Activated CD4-positive, alpha-beta T cell treated with anti-CD3 and anti-CD28 coated beads, Interleukin-2, amount 50 U/mL, for 48 hours (primary cell): ENCODE results near the gene LTBP1.

Source experiments
- DNase-seq, 2 experiments: peaks; one replicate each; pipeline ENCODE4 v3.0.0-alpha.2; 2020

LTBP1 gene

DNA sequence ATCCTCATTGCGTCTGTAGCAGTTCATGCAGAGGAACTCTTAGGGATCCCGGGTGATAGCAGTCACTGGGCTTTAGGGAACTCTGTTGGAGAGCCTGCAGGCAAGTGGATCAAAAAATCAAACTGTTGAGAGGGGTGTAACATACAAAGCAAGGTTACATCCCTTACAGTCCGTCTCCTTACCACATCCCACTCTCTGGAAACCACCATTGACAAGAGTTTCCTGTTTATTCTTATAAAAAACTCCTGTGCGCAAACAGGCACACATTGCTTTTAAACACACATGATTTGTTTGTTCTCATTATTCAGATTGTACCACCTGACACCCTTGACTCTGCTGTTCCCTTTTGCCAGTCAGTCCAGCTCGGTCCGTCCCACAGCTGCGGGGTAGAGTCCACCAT, 137.7 kb downstream of the LTBP1 start:
- DNase-seq: no peak

DNA sequence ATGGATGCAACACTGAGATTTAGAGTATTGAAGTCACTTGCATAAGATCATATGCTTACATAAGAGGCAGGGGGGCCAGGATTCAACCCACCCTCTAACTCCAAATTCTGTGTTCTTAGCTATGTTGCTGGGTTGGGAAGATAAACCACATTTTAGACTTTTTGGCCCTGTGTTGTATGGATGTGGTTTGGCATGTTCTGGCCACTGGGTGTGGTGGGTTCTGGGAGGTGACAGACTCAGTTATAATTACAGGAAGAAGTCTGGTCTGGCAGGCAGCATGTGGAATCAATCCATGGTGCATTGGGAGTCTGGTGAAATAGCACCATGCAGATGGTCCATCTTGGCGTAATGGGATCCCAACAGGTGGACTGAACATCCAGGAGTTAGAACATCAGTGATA, 138.9 kb downstream of the LTBP1 start:
- DNase-seq: no peak

DNA sequence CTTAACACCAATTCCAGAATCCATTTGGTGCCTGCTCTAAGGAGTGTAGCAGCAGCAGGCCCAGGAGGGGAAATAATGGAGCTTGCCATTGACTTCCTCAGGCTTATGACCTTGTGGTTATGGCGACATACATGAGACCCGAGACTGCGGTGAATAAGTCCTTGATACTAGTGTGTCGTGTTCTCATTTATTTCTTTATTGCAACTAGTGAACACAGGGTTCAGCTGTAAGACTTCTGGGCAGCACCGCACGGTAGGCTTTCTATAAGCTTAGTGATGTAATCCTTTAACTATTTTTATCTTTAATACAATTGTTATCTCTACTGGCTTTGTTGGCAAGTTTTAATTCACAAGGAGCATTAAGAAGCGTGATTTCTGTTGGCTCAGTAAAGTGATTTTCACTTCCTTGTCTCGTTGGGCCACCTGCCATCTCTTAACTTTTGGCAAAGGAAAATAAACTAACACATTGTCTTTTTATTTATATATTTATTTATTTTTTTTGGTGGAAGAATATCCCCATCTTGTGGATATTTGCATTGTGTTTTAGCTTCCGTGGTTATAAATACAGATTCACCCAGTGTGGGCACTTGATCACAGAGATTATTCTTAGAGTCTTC, 139.8 kb downstream of the LTBP1 start:
- no peak for DNase-seq

DNA sequence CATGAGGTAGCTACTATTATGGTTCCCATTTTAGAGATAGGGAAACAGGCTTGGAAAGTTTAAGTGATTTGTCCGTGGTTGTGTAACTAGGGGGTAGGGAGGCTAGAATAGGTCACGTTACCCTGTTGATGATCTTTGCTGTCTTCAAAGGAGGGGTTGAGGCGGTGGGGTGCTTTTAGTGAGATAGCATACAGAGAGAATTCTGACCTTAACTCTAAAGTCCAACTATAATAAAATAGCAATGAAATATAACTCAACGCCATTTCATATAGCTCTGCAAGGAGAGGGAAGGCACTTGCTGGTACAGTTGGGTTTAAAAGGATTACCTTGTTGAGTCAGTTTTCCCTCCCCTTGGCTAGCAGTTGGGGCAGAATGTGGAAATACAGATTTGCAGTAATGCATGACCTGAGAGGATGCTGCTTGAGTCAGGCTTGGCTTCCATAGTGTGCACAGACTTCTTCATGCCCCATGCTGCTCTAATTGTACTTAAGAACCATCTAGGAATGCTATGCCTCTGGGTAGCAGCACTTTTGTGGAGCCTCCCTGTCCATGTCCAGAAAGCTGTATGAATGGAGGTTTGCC, 143.9 kb downstream of the LTBP1 start:
- DNase-seq: no peak

DNA sequence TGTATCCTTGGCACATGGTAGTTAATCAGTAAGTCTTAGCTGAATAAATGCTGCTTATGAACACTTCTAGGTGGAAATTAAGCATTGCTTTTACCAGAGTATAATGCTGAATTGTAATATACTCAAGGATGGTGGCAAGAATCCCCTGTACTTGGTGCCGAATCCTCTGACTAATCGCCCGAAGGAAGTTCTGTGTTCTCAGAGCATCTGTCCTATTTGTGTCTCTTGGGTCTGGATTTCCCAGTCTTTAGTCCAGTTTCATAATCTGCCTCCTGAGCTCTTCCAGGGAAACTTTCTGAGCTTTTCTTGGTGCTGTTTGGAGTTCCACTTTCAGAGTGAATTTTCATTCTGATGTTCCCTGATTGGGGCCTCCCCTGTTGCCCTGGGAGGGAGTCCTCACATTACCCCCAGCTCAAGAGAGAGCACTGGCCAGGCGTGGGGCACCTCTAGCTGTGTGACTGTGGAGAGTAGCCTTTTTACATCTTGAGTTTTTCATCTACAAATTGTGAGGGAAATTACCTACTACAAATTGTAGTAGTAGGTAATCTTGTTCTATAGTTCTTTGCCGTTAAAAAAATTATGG, 144.9 kb downstream of the LTBP1 start:
- DNase-seq: no peak

DNA sequence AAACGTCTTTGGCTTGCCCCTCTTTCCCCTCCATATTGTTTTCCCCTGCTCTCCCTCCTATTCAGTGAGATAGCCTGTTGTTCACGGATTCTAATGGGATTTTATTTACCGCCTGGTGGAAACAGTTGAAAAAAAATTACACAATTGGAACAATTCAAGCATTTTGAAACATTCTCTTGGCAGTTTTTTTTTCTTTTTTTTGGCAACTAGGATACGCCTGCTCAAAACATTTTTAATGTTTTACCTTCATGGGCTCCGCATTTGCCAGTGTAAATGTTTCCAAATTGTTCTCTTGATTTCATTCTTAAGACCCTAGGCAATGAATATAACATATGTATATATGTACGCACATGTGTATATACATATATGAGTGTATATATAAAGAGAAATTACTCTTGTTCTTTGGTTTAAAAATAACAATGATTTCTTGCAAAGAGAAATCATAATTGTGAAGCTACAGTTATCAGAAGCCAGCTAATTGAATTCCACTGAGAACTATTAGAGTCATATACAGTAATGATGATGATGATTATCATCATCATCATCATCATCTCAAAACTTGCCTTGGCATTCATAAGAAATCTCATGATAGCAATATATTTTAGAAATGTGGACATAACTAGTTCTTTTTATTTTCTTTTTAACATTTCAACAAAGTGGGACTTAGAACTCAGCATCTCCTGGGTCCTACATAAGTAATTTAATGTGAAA, 146.7 kb downstream of the LTBP1 start:
- DNase-seq: no peak

DNA sequence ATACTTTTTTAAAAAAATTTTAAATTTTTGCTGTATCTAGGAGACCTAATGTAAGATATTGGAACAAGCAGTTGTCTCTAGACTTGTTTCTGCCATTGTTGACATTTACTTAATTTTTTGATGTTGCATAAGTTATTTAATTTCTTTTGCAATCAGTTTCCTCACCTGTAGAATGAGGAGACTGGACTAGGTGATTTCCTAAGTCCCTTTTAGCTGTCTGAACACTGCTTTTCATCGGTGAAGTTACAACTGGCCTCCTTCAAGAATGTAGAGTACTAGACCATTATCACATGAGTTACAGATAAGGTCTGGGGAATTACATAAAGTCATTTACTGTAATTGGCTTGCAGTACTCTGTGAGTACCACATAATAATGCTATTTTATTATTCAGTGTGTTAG, 147.6 kb downstream of the LTBP1 start:
- no peak for DNase-seq

DNA sequence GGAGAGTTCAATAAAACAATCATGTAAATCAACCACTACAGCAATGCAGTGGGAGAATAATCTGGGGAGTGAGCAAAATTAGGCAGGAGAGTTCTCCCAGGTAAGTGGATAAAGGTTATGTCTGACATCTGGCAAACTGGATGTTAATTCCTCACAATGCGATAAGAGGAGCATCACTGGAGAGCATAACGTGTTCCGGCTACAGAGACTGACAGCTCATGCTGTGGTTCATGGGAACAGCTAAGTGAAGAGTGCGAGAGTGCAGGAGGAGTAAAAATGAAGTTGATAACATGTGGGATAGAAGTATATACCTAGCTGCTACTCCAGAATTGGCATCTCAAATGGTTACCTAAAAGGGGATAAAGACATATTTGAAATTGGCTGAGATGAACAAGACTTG, 153.2 kb downstream of the LTBP1 start:
- DNase-seq: no peak

DNA sequence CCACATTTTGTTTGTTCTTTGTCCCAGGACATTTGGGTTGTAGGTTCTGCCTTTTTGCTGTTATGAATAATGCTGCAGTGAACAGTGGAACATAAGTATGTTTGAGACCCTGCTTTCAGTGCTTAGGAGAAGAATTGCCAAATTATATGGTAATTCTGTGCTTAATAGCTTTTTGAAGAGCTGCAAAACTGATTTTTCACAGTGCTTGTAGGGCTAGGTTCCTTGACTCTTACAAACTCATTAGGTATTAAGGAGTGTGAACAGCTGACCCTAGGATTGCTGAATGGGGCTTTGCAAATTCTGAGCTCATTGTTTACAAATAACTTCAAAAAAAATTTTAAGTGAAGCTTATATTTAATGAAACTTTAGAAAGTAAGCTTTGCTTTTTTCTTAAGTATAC, 154.2 kb downstream of the LTBP1 start:
- DNase-seq: no peak

DNA sequence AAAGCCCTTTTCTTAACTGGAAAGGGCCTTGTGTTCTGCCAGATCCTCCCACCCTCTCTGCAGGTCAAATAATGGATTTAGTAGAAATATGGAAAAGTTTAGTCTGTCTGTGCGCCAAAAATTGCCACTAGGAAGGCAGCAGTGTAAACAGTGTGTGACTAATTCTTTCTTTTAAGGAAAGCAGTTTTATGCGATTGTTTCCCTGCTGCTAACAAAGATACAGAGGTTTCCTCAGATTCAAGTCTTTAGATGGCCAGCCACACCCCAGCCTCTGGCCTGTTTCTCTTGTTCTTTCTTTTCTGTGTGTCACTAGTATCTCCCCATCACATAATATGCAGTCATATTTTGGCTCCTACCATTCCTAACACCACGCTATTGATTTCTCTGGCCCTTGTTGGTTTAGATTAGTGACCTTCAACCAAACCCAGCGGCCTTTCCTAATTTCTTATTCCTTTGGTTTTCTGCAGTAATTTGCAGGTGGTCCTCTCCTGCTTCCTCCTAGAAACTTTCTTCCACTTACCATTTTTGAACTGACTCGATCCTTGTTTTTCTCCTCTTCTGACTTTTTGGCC, 157.4 kb downstream of the LTBP1 start:
- DNase-seq: no peak

DNA sequence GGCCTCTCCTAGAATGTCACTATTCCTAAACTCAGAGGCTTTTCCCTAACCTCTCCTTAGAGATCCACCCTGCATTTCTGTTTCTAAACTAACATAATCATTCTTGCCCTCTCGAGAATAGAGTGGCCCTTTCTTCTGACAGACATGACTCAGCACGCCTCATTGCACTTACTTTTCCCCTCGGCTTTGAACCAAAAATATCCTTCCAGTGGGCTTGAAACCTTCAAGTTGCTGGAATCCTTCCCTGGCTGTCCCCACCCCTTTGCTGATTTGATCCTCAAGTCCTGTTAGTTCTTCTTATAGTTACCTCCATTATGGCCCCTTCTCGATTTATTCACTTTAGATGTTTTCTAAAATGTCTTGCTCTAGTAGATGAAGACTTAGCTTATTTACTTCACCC, 158.0 kb downstream of the LTBP1 start:
- DNase-seq: no peak

DNA sequence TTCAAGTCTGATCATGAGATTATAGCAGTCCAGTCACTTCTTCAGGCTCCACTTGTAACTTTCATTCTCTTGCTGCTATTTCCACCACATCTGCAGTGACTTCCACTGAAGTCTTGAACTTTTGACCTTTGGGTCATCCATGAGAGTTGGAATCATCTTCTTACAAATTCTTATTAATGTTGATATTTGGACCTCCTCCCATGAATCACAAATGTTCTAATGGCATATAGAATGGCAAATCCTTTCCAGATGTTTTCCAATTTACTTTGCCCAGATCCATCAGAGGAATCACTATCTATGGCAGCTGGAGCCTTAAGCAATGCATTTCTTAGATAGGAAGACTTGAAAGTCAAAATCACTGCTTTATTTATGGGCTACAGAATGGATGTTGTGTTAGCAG, 159.4 kb downstream of the LTBP1 start:
- DNase-seq: no peak

DNA sequence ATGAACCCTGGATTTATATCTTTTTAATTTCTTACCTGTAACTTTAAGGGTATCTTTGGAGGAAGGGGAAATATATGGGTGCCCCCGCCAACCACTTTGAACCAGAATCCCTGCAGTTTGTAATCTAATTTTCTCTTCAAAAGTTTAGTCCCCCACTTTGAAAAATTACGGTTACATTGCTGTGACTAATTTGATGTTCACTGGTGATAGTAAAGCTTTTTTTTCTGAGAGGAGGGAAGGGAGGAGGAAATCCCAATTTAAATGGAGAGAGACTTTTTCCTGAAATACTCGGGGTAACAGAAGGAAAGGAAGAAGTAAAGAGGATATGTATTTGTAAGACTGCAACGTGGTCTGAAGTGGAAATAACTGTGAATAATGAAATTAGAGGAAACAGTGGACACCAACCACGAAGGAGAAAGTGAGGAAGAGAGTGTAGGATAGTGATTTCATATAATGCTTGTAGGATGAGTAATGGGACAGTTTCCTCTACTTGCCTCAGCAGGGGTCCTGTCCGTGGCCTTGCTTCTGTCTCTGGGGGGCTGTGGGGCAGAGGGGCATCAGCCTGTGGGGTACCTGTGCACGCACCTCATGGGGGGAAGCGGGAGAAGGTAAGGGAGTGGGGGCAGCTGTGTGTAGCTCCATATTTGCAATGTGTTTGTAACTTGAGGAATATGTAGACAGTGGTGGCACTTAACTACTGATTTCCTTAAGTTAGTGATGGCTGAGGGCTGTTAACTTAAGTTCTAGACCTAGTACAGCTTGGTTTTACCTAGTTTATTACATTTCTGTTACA, 161.1 kb downstream of the LTBP1 start:
- no peak for DNase-seq

DNA sequence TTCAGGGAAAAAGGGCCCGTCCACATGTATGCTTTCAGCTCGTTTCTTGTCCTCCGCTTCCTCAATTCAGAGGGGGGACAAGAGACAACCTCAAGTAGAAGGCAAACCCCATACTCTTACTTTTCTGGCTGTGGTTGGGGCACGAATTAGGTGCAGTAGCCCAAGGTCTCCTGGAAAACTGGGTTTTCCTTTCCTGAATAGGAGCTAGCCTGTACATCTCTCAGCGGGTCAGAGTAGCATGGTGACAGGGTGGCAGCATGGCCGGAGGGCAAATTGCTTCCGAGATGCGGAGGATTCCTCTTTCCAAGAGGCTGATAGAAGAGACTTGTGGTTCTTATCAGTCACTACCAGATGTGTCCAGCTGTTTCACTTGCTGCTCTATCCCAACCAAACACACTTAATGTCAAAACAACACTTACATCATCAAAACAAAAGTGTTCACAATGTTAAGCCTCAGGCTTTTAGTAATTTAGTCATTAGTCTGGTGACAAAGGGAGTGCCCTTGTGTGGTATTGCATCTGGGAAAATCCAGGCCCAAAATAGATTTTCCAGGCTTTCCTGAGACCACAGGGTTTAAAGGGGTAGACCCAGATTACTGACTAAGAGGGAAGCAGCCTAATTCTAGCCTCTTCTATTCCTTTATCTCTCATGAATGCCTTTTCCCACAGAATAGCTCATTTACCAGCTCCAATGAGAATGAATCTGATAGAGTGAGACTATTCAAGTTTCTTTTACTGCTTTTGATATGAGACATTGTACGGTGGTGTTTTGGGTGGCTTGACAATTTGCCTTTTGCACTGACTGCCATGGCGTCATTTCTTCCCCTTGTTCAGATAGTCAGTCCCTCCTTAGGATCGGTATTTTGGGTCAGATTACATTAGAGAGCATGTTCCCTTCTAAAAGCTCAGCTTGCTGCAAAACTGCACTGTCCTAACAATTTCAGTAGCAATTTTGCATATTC, 162.0 kb downstream of the LTBP1 start:
- no peak for DNase-seq

DNA sequence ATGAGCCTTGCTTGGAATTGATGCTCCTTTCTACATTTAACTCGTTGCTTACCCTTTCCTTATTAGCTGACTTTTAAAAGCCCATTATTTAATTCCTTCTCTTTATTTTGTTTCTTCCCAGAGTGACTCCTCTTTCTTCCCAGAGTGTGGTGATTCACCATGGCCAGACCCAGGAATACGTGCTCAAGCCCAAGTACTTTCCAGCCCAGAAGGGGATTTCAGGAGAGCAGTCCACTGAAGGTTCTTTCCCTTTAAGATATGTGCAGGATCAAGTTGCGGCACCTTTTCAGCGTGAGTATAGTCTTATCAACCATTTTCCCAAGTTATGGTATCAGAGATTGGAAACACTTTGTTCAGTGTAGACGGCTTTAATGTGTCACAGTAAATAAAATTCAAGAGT, 163.7 kb downstream of the LTBP1 start:
- DNase-seq: no peak

DNA sequence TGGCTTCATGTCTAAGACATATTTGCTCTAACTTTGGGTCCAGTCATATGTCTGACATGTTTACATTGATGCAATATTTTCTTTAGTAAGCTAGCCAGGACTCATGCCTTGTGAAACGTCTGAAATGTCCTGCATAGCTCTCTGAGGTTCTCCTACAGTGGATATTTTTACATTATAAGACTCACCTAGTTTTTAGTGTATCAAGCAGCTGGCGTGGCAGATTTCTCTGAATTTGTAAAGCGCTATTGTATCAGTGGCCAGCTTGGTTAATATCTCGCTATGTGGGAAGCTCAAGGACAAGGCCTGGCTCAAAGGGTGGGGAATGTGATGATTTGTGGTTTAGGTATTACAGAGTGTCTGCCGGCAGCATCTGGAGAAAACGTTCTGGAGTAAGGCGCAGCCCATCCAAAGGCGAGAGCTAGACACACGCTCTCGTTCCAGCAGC, 164.3 kb downstream of the LTBP1 start:
- no peak for DNase-seq

DNA sequence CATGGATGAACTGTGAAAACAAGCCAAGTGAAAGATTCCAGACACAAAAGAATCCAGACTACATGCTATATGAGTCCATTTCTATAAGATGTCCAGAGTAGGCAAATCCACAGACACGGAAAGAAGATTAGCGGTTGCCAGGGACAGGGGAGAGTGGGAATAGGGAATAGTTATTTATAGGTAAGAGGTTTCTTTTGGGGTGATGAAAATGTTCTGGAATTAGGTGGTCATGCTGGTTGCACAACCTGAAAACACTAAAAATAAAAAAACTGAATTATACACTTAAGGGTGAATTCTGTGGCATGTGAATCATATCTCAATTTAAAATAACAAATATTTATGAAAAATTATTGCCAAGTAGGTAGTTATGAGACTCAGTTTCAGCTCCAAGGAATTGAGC, 168.4 kb downstream of the LTBP1 start:
- no peak for DNase-seq

DNA sequence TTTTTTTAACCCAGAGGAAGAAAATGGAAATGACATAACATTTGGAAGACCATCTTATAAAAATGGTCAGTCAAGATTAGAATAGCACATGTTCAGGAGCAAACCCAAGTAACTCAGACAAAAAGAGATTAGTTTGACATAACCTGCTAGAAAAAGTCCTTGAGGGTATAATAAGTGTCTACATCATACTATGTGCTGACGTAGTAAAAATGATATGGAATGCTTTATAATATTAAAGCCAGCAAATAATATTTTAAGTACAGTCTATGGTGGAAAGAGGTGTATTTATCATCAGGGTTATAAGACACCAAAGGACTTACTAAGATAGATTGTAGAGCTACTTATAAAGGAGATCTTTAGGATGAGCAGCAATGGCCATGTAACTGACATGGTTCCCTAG, 169.0 kb downstream of the LTBP1 start:
- no peak for DNase-seq

DNA sequence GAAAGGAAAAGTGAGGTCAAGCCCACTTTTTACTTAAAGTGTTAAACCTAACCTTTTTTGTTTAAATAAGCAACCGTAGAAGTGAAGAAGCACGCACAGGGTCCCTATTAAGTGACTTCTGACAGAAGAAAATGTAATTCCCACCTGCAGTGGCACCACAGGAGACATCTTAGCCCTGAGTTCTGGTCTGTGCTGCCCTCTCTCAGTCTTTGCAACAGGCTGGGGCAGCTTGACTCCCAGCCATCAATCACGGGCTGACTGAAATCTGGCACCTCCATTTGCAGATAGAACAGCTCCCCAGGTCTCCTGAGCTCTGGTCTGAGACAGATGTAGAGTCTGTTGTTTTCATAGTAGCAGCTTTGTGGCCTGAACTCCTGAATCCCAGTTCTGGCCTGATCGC, 170.0 kb downstream of the LTBP1 start:
- DNase-seq: no peak

DNA sequence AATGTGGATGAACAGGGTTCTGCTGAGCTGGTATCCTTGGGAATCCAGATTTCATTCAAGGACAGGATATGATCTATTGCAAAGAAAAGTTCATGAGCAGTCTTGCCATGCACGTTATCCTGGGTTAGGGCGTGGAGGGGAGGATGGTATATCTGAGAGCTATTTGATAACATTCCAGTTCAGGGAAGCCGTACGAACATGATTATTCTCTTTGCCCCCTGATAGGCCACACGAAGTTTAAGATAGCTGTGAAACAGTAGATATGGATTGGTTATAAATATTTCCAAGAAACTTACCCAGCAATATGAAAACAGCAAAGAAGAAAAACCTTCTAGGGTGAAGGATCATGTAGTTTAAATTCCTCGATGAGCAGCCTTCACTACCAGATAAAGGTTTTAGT, 171.9 kb downstream of the LTBP1 start:
- no peak for DNase-seq

DNA sequence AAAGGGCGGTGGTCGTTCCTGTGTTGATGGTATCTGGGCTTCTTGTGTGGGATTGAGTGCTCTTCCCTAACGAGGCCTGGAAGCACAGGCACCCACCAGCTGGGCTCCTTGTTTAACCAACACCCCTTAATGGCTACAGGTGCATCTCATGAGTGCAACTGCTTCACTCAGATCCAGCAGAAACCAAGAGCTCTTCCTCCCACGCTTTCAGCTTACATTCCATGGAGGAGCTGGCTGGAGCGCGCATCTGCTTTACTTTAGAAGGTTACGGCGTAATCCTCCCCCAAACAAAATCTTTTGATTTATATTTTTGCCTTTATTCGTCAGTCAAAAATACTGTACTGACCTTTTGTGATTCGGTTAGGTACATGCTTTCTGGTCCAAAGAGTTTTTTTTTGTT, 174.7 kb downstream of the LTBP1 start:
- no peak for DNase-seq

DNA sequence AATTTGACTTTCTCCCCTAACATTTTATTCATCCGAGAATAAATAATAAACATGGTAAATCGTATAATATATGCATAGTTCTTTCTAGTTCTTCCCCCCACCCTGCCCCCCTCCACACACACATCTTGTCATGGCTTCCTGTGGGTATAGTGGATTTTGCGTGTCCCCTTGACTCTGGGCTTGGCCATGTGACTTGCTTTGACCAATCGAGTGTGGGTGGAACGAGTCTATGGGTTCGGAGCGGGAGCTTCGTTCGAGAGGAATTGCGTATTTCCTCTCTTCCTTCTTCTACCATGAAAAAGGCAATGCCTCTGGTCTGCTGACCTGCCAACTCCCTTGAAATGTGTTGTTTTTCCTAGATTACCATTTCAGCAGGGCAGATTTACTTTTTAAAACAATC, 175.2 kb downstream of the LTBP1 start:
- DNase-seq: no peak
